Measurements from ENCODE around the gene SUB1. TPM values are rescaled to one million over a fixed set of nuclear protein-coding genes. Genes with fewer than 3 reads are reported as not detected.

Gene SUB1
- polyA plus RNA-seq, 1 donor from 2014 or later, result 1,107 TPM

DNA sequence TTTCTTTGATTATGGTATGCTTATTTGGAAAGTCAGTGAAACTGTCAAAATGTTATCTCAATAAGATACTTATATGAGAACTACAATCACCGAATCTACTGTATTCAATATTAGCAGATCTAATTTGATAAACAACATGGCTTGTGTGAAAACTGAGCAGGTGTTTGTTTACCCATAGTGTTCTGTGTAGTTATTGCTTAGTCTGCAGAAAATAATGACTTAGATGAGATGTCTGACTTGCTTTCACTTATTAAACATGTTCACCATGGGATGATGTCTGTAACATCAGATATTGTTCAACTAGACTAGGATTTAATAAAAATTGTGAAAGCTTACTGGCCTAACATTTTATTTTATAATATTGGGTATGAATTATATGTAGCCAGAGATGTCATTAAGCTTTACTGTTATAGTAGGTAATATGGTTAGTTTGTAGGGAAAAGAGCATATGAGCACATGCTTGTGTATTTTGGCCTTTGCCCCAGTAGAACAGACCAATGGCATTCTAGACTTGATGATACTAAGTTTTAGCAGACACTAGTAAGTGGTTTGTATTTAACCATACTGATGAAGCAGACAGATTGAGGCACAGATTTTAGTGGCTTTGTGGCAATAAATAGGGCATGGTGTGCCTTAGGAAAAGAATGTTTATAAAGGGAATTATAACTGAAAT, 16.4 kb downstream of the SUB1 start:
- H3K36me3 ChIP-seq (ENCODE audit: insufficient read depth, low read length), result peaks cover 17% of the 10 kb centered on the region
- H3K27ac ChIP-seq (ENCODE audit: low read length), result no peak overlapping the region
- H4K20me1 ChIP-seq (ENCODE audit: insufficient read depth), result peaks cover 15% of the 10 kb centered on the region
- no peak overlapping the region for H3K4me2 ChIP-seq (ENCODE audit: low read length)
- H3F3A ChIP-seq (ENCODE audit: insufficient read depth, low read length, poor library complexity, severe bottlenecking), result no peaks in the 10 kb centered on the region
- H3K9me3 ChIP-seq (ENCODE audit: low read length), result no peaks in the 10 kb centered on the region
- no peak overlapping the region for H3K9ac ChIP-seq (ENCODE audit: low read length)
- peaks cover 19% of the 10 kb centered on the region for H3K79me2 ChIP-seq (replicated peaks; ENCODE audit: insufficient read depth, low read length)
- H3K9me2 ChIP-seq (ENCODE audit: insufficient read depth, low read length), result no peaks in the 10 kb centered on the region
- no peak overlapping the region for H3K4me3 ChIP-seq (ENCODE audit: low read length)
- no peaks in the 10 kb centered on the region for H3K27me3 ChIP-seq (ENCODE audit: insufficient read depth, low read depth, low read length)
- no peak overlapping the region for H2AFZ ChIP-seq (ENCODE audit: low read depth, low read length)
- no peak for TF ChIP-seq REST (IDR thresholded peaks at IDR 0.05; ENCODE audit: borderline replicate concordance)
- TF ChIP-seq POLR2AphosphoS5 (IDR thresholded peaks at IDR 0.05), result no peak
- TF ChIP-seq EP300 (conservative IDR thresholded peaks at IDR 0.05; ENCODE audit: poor library complexity, severe bottlenecking), result no peak
- TF ChIP-seq TAF1 (IDR thresholded peaks at IDR 0.05; ENCODE audit: low read depth), result no peak

DNA sequence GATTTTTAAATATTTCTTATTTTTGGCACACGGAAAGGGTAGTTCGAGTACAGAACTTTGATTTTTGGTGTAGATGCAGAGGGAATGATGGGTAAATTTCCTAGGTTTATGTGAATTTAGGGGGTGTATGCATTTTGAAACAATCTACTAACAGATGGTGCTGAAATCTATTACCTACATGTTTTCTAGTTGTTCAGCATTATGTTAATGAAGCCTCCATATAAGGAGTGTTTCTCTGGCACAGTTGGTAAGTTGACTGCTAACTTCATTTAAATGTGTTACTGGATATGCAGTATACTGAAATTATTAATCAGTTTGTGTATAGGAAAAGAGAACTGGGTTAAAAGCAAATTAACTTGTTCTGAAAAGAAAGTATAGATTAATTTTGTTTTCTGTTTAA, 17.5 kb downstream of the SUB1 start:
- no peak overlapping the region for H3K4me3 ChIP-seq (ENCODE audit: low read length)
- no peak overlapping the region for H3K27ac ChIP-seq (ENCODE audit: low read length)
- H3F3A ChIP-seq (ENCODE audit: insufficient read depth, low read length, poor library complexity, severe bottlenecking), result no peaks in the 10 kb centered on the region
- H3K9me2 ChIP-seq (ENCODE audit: insufficient read depth, low read length), result no peaks in the 10 kb centered on the region
- peaks cover 7% of the 10 kb centered on the region for H4K20me1 ChIP-seq (ENCODE audit: insufficient read depth)
- H3K4me2 ChIP-seq (ENCODE audit: low read length), result no peak overlapping the region
- no peaks in the 10 kb centered on the region for H3K9me3 ChIP-seq (ENCODE audit: low read length)
- H2AFZ ChIP-seq (ENCODE audit: low read depth, low read length), result no peak overlapping the region
- H3K36me3 ChIP-seq (ENCODE audit: insufficient read depth, low read length), result peaks cover 13% of the 10 kb centered on the region
- H3K79me2 ChIP-seq (replicated peaks; ENCODE audit: insufficient read depth, low read length), result peaks cover 11% of the 10 kb centered on the region
- no peak overlapping the region for H3K9ac ChIP-seq (ENCODE audit: low read length)
- TF ChIP-seq EP300 (conservative IDR thresholded peaks at IDR 0.05; ENCODE audit: poor library complexity, severe bottlenecking), result no peak
- TF ChIP-seq SMC3 (conservative IDR thresholded peaks at IDR 0.05; ENCODE audit: poor library complexity), result no peak
- no peak for TF ChIP-seq MXI1 (conservative IDR thresholded peaks at IDR 0.05; ENCODE audit: poor library complexity, severe bottlenecking)
- no peak for TF ChIP-seq REST (IDR thresholded peaks at IDR 0.05; ENCODE audit: borderline replicate concordance)
- TF ChIP-seq, protein P1, sequence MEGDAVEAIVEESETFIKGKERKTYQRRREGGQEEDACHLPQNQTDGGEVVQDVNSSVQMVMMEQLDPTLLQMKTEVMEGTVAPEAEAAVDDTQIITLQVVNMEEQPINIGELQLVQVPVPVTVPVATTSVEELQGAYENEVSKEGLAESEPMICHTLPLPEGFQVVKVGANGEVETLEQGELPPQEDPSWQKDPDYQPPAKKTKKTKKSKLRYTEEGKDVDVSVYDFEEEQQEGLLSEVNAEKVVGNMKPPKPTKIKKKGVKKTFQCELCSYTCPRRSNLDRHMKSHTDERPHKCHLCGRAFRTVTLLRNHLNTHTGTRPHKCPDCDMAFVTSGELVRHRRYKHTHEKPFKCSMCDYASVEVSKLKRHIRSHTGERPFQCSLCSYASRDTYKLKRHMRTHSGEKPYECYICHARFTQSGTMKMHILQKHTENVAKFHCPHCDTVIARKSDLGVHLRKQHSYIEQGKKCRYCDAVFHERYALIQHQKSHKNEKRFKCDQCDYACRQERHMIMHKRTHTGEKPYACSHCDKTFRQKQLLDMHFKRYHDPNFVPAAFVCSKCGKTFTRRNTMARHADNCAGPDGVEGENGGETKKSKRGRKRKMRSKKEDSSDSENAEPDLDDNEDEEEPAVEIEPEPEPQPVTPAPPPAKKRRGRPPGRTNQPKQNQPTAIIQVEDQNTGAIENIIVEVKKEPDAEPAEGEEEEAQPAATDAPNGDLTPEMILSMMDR (IDR thresholded peaks at IDR 0.05; ENCODE audit: poor library complexity, severe bottlenecking), result no peak
- no peak for TF ChIP-seq RAD21 (conservative IDR thresholded peaks at IDR 0.05)
- no peak for TF ChIP-seq EZH2 (IDR thresholded peaks at IDR 0.05; ENCODE audit: borderline replicate concordance, insufficient read depth, low read length, poor library complexity, severe bottlenecking)
- no peak for TF ChIP-seq POLR2AphosphoS5 (IDR thresholded peaks at IDR 0.05)
- TF ChIP-seq TAF1 (IDR thresholded peaks at IDR 0.05; ENCODE audit: low read depth), result no peak
- no peaks in the 10 kb centered on the region for H3K27me3 ChIP-seq (ENCODE audit: insufficient read depth, low read depth, low read length)
